GM12878 (cell line): ENCODE results near the gene MT1G. TPM values are rescaled to one million over a fixed set of nuclear protein-coding genes. Genes with fewer than 3 reads are reported as not detected.

Experiments used
- ATAC-seq: fragments of 200-7000 bp; cut with Tn5 transposase; 3 replicates; pipeline ENCODE4 v1.9.1; 2020; ENCODE audit warnings: mild to moderate bottlenecking, moderate library complexity
- BruUV-seq: library from RNA; stranded (reverse); fragments of 400-500 nt; replicated peaks from 2 replicates; lab custom pipeline; 2021; lab: Mats Ljungman, UMichigan
- CTCF ChIA-PET: fragments of 300-600 bp; sonication (Branson Sonifier 250); formaldehyde crosslinking; extraction: SDS; loops from one replicate; lab custom pipeline; 2021; ENCODE audit warnings: inconsistent platforms; lab: Yijun Ruan, JAX
- POLR2A ChIA-PET: fragments of 350-600 bp; formaldehyde crosslinking; extraction: SDS; loops from one replicate; lab custom pipeline; 2021; ENCODE audit warnings: inconsistent platforms; lab: Charles Lee
- RAD21 ChIA-PET: fragments of 300-600 bp; sonication (Branson Sonifier 250); formaldehyde crosslinking; loops from one replicate; lab custom pipeline; 2023; ENCODE audit warnings: antibody characterized with exemption; ENCODE audit not compliant: unreplicated experiment; lab: Charles Lee
- SMC1A ChIA-PET: fragments of 300-600 bp; sonication (Branson Sonifier 250); formaldehyde crosslinking; loops from one replicate; lab custom pipeline; 2023; ENCODE audit not compliant: unreplicated experiment, uncharacterized antibody; lab: Charles Lee
- DNase-seq: peaks from one replicate; pipeline ENCODE4 v3.0.0-alpha.2; 2011; ENCODE audit warnings: low read depth, low spot score
- FAIRE-seq: peaks from 3 replicates; lab custom pipeline; 2011; peaks lifted over from hg19 to GRCh38; lab: Jason Lieb, UNC
- H2AFZ ChIP-seq: 2 replicates; pipeline ENCODE4 v1.6.0; 2011; ENCODE audit warnings: low read depth, low read length, control low read depth; ENCODE audit not compliant: control insufficient read depth
- H3K27ac ChIP-seq: 2 replicates; pipeline ENCODE4 v1.5.1; 2011; ENCODE audit warnings: control low read depth; ENCODE audit not compliant: control insufficient read depth, insufficient read depth
- H3K27me3 ChIP-seq, 2 experiments: replicated peaks in 1 of 2; 2 replicates each; pipeline versions ENCODE4 v1.6.0 to v1.6.1; 2011; ENCODE audit warnings: low read length in 1 of 2; ENCODE audit not compliant: control insufficient read depth in 2 of 2, insufficient read depth in 2 of 2
- H3K36me3 ChIP-seq, 2 experiments: 2 replicates each; pipeline ENCODE4 v1.5.1; 2011; ENCODE audit warnings: low read length in 1 of 2; ENCODE audit not compliant: control insufficient read depth in 2 of 2, insufficient read depth in 2 of 2
- H3K4me1 ChIP-seq: 2 replicates; pipeline ENCODE4 v1.6.1; 2011; ENCODE audit warnings: mild to moderate bottlenecking, low read length, moderate library complexity, mixed read lengths; ENCODE audit not compliant: control insufficient read depth, insufficient read depth
- H3K4me2 ChIP-seq: 2 replicates; pipeline ENCODE4 v1.6.0; 2011; ENCODE audit warnings: control low read depth; ENCODE audit not compliant: control insufficient read depth, insufficient read depth
- H3K4me3 ChIP-seq: fragments of 200-600 bp; sonication (generic); 2 replicates; pipeline ENCODE4 v1.5.1; 2016
- H3K79me2 ChIP-seq: 2 replicates; pipeline ENCODE4 v1.6.0; 2011; ENCODE audit warnings: low read length; ENCODE audit not compliant: control insufficient read depth, insufficient read depth
- H3K9ac ChIP-seq: 2 replicates; pipeline ENCODE4 v1.8.0; 2011; ENCODE audit warnings: low read length, control low read depth, mixed read lengths; ENCODE audit not compliant: control insufficient read depth, insufficient read depth
- H3K9me3 ChIP-seq: replicated peaks from 3 replicates; pipeline ENCODE4 v1.5.1; 2011; ENCODE audit warnings: mild to moderate bottlenecking, low read length; ENCODE audit not compliant: control insufficient read depth, insufficient read depth
- H4K20me1 ChIP-seq: 2 replicates; pipeline ENCODE4 v1.6.0; 2011; ENCODE audit not compliant: control insufficient read depth, insufficient read depth
- CHD4 ChIP-seq: fragments of 200-600 bp; sonication (generic); IDR thresholded peaks from 2 replicates; pipeline ENCODE4 v1.6.1; 2016; ENCODE audit warnings: mild to moderate bottlenecking
- JUND ChIP-seq: IDR thresholded peaks from 2 replicates; pipeline ENCODE4 v1.6.1; 2012; ENCODE audit warnings: low read depth, mild to moderate bottlenecking, low read length, improper control_type of control experiment, moderate library complexity
- WGBS: methylation state at CpG from one replicate; pipeline ENCODE4 v1.1.6; 2016; ENCODE audit warnings: low lambda C conversion rate; ENCODE audit not compliant: insufficient replicate concordance, insufficient coverage; ENCODE audit errors: missing lambda C conversion rate; 5-methylcytosine and 5-hydroxymethylcytosine counted together
- in situ Hi-C: fragments of 300-500 bp; cut with MboI; formaldehyde crosslinking; loops from 9 replicates; pipeline ENCODE4 v1.14.3; 2018; ENCODE audit warnings: mixed read lengths
- intact Hi-C: fragments of 100-400 bp; cut with micrococcal nuclease; formaldehyde crosslinking; loops from one replicate; pipeline ENCODE4 v1.14.2; 2022; ENCODE audit not compliant: unreplicated experiment
- polyA plus RNA-seq, 11 experiments: library from polyadenylated mRNA; depleted of rRNA in 4 of 11; unstranded in 6 of 11; stranded (reverse) in 5 of 11; fragments of >200 nt; fragmentation: Nextera tagmentation in 4 of 11; fragmentation: Illumina TruSeq in 1 of 11; extraction: Ambion mirVana in 4 of 11; extraction: Trizol in 1 of 11; gene quantifications; 1 replicate in 1 of 11; 2 replicates in 10 of 11; pipeline versions ENCODE4 v1.2.1 to v1.2.3, GENCODE V29; 2011 to 2016; ENCODE audit warnings: inconsistent platforms in 2 of 11, missing spikeins in 2 of 11, low read depth in 1 of 11
- total RNA-seq, 4 experiments: library from RNA; depleted of rRNA in 3 of 4; stranded (reverse); fragments of >200 nt in 3 of 4; fragmentation: Illumina TruSeq in 1 of 4; extraction: Trizol in 1 of 4; gene quantifications; 2 replicates each; pipeline versions ENCODE4 v1.2.1 to v1.2.3, GENCODE V29; 2013 to 2021

The MT1G gene
- total and polyA plus RNA-seq, 10 of the 15 experiments (the other 5 are each of a cell fraction or from before 2014, with no cell fraction given), result 1.2 to 9.1 (median 4.6) TPM

GRCh38 chr16:56708525-56709442, 40.9 kb upstream of the MT1G start (continued):
- no peak for TF ChIP-seq JUND
- TF ChIP-seq CHD4, result no peak

GRCh38 chr16:56702836-56703235, 35.0 kb upstream of the MT1G start:
- ChIA-PET CTCF (interaction anchor here (0.9 to 4.6 kb wide), 21 partner anchors 15 to 394 kb away, joined by 3 to 90 read pairs (median 9); partner anchors contain the start of gene MT2A), RAD21 (interaction anchor here (1.0 to 4.7 kb wide), 12 partner anchors 13 to 126 kb away, joined by 3 to 66 read pairs (median 6); no protein-coding TSS in a partner anchor)
- intact Hi-C loops, result loop anchor here (1.0 to 10.0 kb wide), 4 partner anchors 29 to 388 kb away; no protein-coding TSS in a partner anchor

More at GRCh38 chr16:56702836-56703235, 35.0 kb upstream of the MT1G start:
- no TSS peak for BruUV-seq
- ATAC-seq (no peak), DNase-seq (no peak), FAIRE-seq (no peak)
- no peak for TF ChIP-seq JUND
- no peaks in the 10 kb centered on the region; the same call in 1 of the 2 replicates for H3K4me1 ChIP-seq
- no peaks in the 10 kb centered on the region; a peak in 1 of 4 replicates for H3K27me3 ChIP-seq
- no peaks in the 10 kb centered on the region for H3K36me3 ChIP-seq
- no peak overlapping the region for H3K27ac ChIP-seq
- H3K79me2 ChIP-seq, result no peaks in the 10 kb centered on the region
- H3K9me3 ChIP-seq, result no peaks in the 10 kb centered on the region
- ChIA-PET SMC1A (interaction anchor here (0.6 to 4.6 kb wide), 26 partner anchors 13 to 345 kb away, joined by 3 to 67 read pairs (median 5); partner anchors contain the start of genes MT1G and MT1X), POLR2A (interaction anchor here (0.6 kb wide), 1 partner anchor 169 kb away, joined by 5 read pairs; no protein-coding TSS in a partner anchor)
- WGBS, result 53% methylated on average over 5 of the region's 5 CpGs
- no peak overlapping the region for H3K9ac ChIP-seq
- no peak overlapping the region for H3K4me3 ChIP-seq
- H2AFZ ChIP-seq, result no peak overlapping the region
- H4K20me1 ChIP-seq, result no peaks in the 10 kb centered on the region
- H3K4me2 ChIP-seq, result no peak overlapping the region
- in situ Hi-C loops, result loop anchor here (5.0 kb wide), 1 partner anchor 191 kb away; no protein-coding TSS in a partner anchor
